Measurements from ENCODE around the gene SHROOM1.

The SHROOM1 gene

DNA sequence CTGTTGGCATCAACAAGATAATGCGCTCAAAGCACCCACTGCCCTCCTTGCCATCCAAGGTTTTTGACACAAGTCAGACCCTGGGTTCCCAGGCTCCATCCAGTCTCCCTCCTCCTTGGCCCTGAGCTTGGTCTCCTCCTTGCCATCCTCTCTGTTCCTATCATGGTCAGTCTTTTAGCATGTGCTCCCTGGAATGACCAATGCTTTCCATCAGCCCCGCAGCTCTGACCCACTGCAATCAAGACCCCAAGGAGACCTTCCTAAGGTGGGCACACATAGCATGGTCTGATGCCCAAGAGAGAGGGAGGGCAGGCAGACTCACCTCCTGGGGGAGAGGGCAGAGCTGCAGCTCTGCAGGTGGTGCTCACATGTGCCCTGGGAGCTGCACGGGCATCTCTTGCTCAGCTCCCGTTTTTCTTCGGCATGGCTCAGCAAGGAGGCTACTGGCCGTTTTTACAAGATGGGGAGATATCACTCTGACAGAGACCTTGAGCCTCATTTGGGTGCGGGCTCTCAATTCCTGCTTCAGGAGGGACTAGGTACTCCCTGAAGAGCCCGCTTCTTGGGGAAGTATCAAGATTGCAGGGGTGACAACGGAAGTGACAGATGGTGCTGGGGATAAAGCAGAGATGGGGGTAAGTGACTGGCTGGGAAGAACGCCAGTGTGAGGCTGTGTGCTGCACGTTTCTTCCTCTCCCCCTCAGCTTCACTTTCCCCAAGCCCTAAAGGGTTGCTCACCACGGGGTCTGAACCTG, 56.7 kb downstream of the SHROOM1 start:
- no peak overlapping the region for H3K27ac ChIP-seq
- no peak for TF ChIP-seq CTCF (conservative IDR thresholded peaks at IDR 0.05)

DNA sequence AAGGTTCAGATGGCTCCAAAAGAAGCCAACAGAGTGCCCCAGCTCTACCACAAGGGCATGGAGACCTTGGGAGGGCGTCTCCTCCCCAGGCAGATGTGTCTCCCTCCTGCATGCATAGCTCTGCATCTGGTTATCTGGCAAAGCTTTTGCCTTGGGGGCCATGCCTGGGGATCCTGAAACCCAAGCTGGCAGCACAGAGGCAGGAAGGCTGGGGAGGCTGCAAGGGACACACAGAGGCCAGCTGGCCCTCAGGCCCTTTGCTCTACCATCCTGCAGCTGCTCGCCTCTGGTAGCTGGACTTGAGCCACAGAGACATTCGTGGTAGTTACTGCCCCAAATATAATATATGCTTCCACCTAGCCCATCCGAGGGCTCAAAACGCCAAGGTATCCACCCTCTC, 57.3 kb downstream of the SHROOM1 start:
- no peak overlapping the region for H3K27ac ChIP-seq
- no peak for TF ChIP-seq CTCF (conservative IDR thresholded peaks at IDR 0.05)

GRCh38 chr5:132772291-132773070, 58.0 kb downstream of the SHROOM1 start:
- H3K27ac ChIP-seq: no peak overlapping the region

More at GRCh38 chr5:132772291-132773070, 58.0 kb downstream of the SHROOM1 start:
- no peak for TF ChIP-seq CTCF (conservative IDR thresholded peaks at IDR 0.05)
